NCI-H345 treated with DMSO at 0.1 percent for 48 hours (cell line): ENCODE results near the gene CNOT6L.

ENCODE experiments used
- DNase-seq: peaks from one replicate; lab custom pipeline; 2025; ENCODE audit not compliant: unreplicated experiment; lab: John Stamatoyannopoulos, UW

The CNOT6L gene

GRCh38 chr4:77715414-77716290 is 103.5 kb downstream of the CNOT6L start:
- DNase-seq, result no peak

GRCh38 chr4:77714514-77714913 is 104.7 kb downstream of the CNOT6L start:
- DNase-seq, result no peak

DNA sequence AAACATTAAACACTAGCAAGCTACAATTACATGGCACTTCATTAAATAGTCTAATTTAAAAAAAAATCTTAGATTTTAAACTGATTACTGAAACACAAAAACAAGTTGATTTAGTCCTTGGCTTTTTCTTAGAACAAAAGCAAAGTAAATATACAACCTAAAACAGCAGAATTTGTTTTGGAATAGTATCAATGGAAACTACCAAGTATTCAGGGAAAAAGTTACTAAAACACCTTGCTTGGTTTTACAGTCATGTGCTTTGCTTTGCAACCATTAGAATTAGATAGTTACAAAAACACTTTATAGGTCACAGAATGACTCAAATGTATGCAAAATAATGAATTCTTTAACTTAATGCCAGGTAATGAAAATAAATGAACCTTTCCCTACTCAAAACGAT is 105.3 kb downstream of the CNOT6L start:
- no peak for DNase-seq

- no peak for DNase-seq
These were observed 106.5 kb downstream of the CNOT6L start for GRCh38 chr4:77712675-77713074.

DNA sequence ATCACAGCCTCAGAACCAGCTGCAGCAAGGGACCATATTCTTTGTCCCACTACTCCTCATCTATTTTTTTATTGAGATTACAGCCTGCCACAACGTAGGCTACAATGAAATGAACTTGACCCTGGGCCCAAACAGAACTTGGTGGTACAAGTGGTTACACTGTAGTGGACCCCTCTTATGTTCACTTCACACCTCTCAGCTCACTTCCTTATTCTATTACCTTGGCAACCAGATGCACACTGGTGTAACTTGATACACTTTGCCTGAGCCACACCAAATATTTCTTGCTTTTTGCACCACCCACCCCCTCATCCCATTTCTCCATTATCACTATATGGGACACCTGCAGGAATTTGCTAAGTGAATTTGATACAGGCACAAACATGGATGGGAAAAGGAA is 107.7 kb downstream of the CNOT6L start:
- no peak for DNase-seq

GRCh38 chr4:77710684-77711083 is 108.5 kb downstream of the CNOT6L start:
- DNase-seq, result no peak

GRCh38 chr4:77710059-77710458 is 109.1 kb downstream of the CNOT6L start:
- DNase-seq, result no peak

GRCh38 chr4:77706717-77707116 is 112.5 kb downstream of the CNOT6L start:
- no peak for DNase-seq

DNA sequence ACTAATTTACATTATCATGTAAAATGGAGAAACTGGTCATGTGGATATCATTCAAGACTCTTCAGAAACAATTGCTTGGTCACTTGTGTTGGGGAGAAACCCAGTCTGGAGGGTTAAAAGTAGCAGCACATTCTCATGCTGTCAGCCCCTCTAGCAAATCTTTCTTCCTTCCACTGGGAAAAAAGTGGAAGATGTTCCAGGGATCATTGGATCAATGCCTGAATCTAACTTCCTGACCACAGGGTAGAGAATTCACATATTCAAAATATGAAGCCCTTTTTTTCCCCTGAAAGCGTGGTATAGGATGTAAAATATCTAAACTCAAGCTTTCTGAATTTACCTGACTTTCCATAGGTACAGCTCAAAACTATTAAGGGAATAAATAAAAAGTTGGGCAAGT is 115.5 kb downstream of the CNOT6L start:
- no peak for DNase-seq

GRCh38 chr4:77701121-77701520 is 118.0 kb downstream of the CNOT6L start:
- no peak for DNase-seq

DNA sequence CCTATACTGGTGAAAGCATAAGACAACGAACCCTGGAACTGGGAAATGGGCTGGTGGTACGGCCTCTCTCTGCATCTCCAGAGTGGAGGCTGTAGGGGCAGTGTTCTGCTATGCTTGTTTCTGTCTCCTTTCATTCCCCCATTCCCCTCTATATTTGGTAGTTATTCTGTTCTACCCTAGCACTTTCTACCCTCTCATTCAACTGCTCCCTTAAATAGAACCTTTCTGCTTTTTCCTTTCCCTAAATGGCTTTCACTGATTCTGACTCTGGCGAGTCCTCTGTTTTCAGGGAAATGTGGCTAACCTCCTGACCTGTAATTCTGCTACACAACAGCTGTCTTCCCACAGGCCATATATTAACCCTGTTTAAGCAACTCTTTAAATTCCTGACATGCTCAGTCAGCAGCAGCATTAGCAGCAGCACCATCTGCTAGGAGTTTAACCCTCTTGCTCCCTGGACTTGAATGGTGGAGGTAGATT is 119.4 kb downstream of the CNOT6L start:
- no peak for DNase-seq

GRCh38 chr4:77697860-77698590 is 121.1 kb downstream of the CNOT6L start:
- no peak for DNase-seq

DNA sequence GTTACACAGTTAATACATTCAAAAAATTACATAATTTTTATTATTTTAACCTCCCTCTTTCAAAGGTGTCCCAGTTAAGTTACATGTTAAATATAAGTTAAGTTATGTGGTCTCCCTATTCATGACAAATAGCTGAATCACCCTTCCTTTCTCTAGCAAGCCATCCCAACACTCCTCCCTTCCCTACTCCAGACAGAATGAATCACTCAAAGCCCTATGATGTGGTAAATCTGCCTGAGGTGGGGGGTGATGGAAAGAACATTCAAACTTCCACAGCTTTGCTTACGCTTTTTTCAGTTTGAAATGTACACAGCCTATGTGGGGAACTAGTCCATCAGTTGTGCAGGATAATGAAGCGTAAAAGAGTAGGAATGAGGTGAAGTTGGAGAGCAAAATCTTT is 123.4 kb downstream of the CNOT6L start:
- DNase-seq, result no peak

- DNase-seq, result no peak
These were observed 126.2 kb downstream of the CNOT6L start for GRCh38 chr4:77692847-77693432.

DNA sequence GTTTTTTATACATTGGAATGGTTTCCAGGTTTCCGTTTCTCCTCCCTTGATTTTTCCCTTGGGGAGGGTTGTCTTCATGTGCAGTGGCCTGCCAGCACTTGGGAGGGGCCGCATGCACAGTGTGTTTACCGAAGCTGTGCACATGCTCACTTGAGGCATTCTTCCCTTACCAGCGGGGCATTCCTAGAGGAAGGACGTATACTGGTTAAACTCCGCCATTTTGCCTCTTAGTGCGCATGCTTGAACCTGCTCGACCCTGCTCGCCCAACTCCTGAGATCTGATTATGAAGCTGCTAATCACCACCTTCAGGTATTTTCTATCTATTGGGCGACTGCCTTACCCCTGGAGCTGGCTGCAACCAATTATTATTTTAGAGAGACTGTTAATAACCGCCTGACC is 137.4 kb downstream of the CNOT6L start:
- DNase-seq, result no peak

DNA sequence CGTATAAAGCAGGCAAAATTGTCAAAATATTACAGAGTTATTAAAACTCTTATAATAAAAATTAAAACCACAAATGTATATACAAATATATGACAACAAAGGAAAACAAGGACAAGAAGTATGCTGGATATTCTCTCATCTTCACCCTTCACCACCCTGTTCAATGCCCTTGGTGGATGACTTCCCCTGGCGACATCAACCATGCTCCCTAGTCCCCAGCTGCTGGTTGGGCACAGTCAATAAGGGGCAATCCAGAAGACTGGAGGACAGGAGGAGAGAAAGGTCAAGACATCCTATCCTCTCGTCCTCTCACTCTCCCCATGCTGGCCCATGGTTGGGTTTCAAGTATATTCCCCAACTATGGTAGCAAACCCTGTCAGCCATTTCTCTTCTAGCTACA is 142.3 kb downstream of the CNOT6L start:
- no peak for DNase-seq

DNA sequence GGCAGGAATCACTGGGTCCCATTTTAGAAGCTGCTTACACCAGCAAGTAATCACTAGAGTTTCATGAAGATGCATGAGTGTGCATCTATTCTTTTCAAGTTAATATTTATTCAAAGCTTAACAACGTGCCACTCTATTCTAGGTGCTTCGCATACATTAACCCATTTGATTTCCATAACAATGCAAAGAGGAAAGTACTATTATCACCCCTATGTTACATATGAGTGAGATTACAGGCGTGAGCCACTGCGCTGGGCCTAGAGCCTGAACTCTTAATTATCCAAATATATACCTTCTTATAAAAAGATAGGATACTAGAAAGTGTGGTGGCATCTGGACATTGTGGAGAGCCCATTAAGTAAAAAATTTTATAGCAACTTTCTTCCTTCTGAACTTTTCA is 148.1 kb downstream of the CNOT6L start:
- no peak for DNase-seq

GRCh38 chr4:77669946-77670590 is 149.1 kb downstream of the CNOT6L start:
- DNase-seq, result peak; percentile 46

GRCh38 chr4:77665381-77666069 is 153.6 kb downstream of the CNOT6L start:
- DNase-seq, result no peak
